AG04450 (cell line): ENCODE results near the gene RASL10A. TPM values are rescaled to one million over a fixed set of nuclear protein-coding genes. Genes with fewer than 3 reads are reported as not detected.

ENCODE experiments used
- CTCF ChIA-PET: fragments of 300-600, 350-600 bp; formaldehyde crosslinking; extraction: SDS; loops from one replicate; lab custom pipeline; 2022; ENCODE audit warnings: antibody characterized with exemption, inconsistent platforms; lab: Charles Lee
- POLR2A ChIA-PET: fragments of 350-600 bp; formaldehyde crosslinking; extraction: SDS; loops from one replicate; lab custom pipeline; 2021; ENCODE audit warnings: antibody characterized with exemption, inconsistent platforms; lab: Yijun Ruan, JAX
- DNase-seq: peaks from one replicate; pipeline ENCODE4 v3.0.0-alpha.2; 2011; ENCODE audit warnings: low read depth, low spot score
- H3K27ac ChIP-seq: one replicate; pipeline ENCODE4 v1.5.1; 2012; ENCODE audit warnings: low read depth, low read length, control low read depth
- H3K27me3 ChIP-seq: one replicate; pipeline ENCODE4 v1.6.0; 2012; ENCODE audit warnings: low read length; ENCODE audit not compliant: control insufficient read depth, insufficient read depth
- H3K4me3 ChIP-seq: 2 replicates; pipeline ENCODE4 v1.5.1; 2011; ENCODE audit warnings: mild to moderate bottlenecking, low read depth, low read length, control low read depth
- H3K9me3 ChIP-seq: 2 replicates; pipeline ENCODE4 v1.5.1; 2012; ENCODE audit warnings: low read length; ENCODE audit not compliant: control insufficient read depth, insufficient read depth
- polyA plus RNA-seq: library from polyadenylated mRNA; depleted of rRNA; stranded (reverse); fragments of >200 nt; gene quantifications from 2 replicates; pipeline ENCODE4 v1.2.3, GENCODE V29; 2011
- TF ChIP-seq, protein P1 (sequence below): IDR thresholded peaks from 2 replicates; pipeline ENCODE4 v1.5.1; 2011; ENCODE audit warnings: low read depth, low read length, control low read depth, inconsistent platforms

The RASL10A gene
- polyA plus RNA-seq, 1 experiment, result not detected

DNA sequence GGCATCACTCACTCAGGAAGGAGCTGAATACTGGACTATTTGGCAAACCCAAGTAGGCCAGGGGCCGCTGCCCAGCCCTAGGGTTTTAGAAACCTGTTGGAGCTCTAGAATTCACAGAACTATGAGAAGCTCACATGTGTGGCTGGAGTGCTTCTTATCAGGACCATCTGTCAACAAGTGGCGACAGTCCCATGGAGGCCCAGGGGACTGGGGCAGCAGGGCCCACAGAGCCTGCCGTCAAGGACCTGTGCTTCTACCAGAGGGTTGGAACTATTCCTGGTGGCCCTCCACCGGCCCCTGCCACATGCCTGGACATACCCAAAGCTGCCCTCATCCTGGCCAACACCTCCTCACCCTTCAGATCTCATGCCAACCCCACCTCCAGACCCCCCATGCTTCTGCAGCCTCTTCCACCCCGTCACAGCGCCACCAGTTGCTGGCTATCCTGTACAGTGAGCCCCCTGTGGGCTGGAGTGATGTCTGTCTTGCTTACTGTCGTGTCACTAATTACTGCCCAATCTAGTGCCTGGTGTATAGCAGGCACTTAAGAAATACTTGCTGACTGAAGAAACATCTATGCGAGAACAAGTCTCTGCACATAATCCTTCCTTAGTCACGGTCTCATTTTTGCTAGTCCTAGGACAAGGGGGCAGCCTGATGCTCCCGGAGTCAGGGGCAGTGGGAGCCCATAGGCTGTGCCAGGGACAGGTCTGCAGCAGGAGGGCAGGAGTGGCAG, 27.2 kb upstream of the RASL10A start:
- ChIA-PET POLR2A (no interaction called here), CTCF (no interaction called here)
- TF ChIP-seq, protein P1, sequence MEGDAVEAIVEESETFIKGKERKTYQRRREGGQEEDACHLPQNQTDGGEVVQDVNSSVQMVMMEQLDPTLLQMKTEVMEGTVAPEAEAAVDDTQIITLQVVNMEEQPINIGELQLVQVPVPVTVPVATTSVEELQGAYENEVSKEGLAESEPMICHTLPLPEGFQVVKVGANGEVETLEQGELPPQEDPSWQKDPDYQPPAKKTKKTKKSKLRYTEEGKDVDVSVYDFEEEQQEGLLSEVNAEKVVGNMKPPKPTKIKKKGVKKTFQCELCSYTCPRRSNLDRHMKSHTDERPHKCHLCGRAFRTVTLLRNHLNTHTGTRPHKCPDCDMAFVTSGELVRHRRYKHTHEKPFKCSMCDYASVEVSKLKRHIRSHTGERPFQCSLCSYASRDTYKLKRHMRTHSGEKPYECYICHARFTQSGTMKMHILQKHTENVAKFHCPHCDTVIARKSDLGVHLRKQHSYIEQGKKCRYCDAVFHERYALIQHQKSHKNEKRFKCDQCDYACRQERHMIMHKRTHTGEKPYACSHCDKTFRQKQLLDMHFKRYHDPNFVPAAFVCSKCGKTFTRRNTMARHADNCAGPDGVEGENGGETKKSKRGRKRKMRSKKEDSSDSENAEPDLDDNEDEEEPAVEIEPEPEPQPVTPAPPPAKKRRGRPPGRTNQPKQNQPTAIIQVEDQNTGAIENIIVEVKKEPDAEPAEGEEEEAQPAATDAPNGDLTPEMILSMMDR, result no peak
- no peak for DNase-seq
- H3K4me3 ChIP-seq, result no peak overlapping the region
- no peak overlapping the region for H3K27ac ChIP-seq
- no peaks in the 10 kb centered on the region for H3K9me3 ChIP-seq
- no peaks in the 10 kb centered on the region for H3K27me3 ChIP-seq

DNA sequence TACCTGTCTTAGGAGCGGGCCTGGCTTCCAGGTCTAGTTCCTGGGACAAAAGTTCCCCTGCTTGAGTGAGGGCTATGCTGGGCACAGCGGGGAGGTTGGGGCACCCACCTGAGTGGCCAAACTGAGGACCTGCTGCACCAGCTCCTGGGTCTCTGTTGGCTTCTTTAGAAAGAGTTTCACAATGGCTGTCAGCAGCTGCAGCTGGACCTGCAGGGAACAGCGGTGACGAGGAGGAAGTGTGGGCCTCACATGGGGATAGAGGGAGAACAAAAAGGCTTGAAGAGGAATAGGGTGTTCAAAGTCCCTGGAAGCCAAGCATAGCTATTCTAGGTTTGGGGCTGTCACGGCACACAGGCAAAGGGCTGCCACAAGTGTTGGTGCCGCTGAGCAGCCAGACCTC, 26.7 kb upstream of the RASL10A start:
- POLR2A ChIA-PET, result no interaction called here
- CTCF ChIA-PET, result no interaction called here
- Histone ChIP-seq H3K4me3 (no peak overlapping the region), H3K27ac (no peak overlapping the region), H3K27me3 (no peaks in the 10 kb centered on the region), H3K9me3 (no peaks in the 10 kb centered on the region)
- no peak for DNase-seq
- TF ChIP-seq, protein P1, result no peak

DNA sequence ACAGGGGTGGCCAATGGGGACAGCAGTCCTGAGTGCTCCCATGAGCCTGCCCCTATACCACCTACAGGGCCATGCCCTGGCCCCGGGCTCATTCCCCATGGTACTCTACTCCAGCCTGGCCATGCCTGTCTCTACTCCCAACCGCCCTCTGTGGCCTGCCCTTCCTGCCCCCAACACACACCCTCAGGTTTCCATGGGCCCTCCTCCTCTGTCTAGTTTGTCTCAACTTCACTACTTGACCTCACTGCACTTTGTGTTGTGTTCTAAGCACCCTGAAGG, 26.3 kb upstream of the RASL10A start:
- H3K27ac ChIP-seq, result no peak overlapping the region
- TF ChIP-seq, protein P1, result no peak
- ChIA-PET POLR2A (no interaction called here), CTCF (no interaction called here)
- H3K4me3 ChIP-seq, result no peak overlapping the region
- H3K27me3 ChIP-seq, result no peaks in the 10 kb centered on the region
- DNase-seq, result no peak
- no peaks in the 10 kb centered on the region for H3K9me3 ChIP-seq

DNA sequence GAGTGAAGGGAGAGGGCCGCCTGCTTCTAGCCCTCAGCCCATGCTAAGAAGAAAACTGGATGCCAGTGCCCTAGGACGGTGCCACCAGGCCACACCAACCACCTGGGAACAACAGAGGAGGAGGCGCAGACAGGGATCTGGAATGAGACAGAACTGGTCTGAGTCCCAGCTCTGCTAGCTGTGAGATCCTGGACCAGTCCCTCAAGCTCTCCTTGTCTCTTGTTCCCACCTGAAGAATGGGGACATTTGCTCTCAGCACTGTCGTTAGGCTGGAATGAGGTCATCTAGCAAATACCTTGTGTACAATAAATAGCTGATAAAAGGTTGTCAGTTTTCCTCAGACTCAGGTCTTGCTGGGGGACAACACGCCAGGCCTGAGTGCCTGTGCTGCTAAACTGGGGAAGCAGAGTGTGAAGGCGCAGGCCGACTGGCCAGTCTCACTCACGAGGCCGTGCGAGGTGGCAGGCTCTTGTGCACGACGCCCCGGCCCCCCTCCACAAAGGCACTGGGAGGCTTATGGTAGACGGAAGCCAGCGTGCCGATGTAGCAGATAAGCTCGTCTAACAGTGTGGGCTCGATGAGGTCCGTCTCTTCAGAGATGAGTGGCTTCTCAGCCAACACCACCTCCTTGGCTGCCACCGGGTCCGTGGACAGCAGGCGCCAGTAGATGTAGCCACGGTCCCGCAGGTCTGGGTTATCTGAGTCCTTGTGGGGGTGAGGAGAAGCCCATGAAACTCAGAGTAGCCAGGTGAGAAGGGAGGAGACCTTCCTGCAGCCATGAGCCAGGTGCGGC, 25.8 kb upstream of the RASL10A start:
- Histone ChIP-seq H3K27me3 (no peaks in the 10 kb centered on the region), H3K27ac (no peak overlapping the region), H3K9me3 (no peaks in the 10 kb centered on the region), H3K4me3 (no peak overlapping the region)
- no peak for DNase-seq
- ChIA-PET POLR2A (no interaction called here), CTCF (no interaction called here)
- TF ChIP-seq, protein P1, result no peak

DNA sequence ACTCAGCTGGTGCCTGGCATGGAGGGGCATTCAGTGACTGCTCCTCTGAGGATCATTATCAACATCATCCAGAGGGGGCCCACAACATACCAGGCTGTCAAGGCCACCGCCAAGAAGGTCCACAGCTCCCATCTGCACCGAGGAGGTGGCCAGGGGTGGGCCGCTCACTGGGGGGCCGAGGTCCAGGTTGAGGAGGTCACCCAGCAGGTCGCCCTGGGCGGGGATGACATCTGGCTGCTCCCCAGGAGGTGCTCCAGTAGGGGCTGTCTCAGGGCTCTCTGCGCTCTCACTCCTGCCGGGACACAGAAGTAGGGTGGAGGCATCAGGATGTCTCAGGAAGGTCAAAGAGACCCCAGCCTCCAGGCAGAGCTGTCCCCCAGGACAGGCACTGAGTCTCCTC, 25.1 kb upstream of the RASL10A start:
- ChIA-PET POLR2A (no interaction called here), CTCF (no interaction called here)
- no peak for DNase-seq
- TF ChIP-seq, protein P1, result no peak
- Histone ChIP-seq H3K4me3 (no peak overlapping the region), H3K27ac (no peak overlapping the region), H3K9me3 (no peaks in the 10 kb centered on the region), H3K27me3 (no peaks in the 10 kb centered on the region)
